ENCODE results near the gene AVEN. TPM values are rescaled to one million over a fixed set of nuclear protein-coding genes. Genes with fewer than 3 reads are reported as not detected.
"Not testable (repeated sequence)": the region's sequence is repeated elsewhere in the genome, so short reads cannot be mapped to it uniquely, and the experiment has no call there.

Gene AVEN
- total and polyA plus RNA-seq, 12 donors, result 10.2 to 33.9 (median 20.0) TPM

DNA sequence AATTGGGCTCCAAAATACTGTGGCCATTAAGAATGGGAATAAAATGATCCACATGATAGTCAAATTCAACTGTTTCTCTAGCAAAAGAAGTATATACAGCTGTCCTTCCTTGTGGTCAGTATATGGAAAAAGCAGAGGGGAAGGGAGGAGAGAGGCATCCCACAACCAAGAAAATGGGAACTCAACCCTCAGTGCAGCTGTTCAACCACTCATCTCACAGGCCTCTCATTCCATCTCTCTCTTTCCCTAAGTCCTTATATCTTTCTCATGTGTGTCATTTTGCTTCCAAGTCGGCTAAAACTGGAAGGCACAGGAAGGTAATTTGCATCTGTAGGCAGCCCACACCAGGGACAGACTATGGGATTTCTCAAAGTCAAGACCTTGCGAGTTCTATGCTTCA is 27.5 kb downstream of the AVEN start:
- no peaks in the 10 kb centered on the region for H3K4me1 ChIP-seq
- WGBS, 2 donors, result 77 to 79% methylated on average over 2 of the region's 2 CpGs
- DNase-seq (no peak), ATAC-seq (no peak)
- H3K4me3 ChIP-seq, result no peak overlapping the region
- TF ChIP-seq, protein P1, sequence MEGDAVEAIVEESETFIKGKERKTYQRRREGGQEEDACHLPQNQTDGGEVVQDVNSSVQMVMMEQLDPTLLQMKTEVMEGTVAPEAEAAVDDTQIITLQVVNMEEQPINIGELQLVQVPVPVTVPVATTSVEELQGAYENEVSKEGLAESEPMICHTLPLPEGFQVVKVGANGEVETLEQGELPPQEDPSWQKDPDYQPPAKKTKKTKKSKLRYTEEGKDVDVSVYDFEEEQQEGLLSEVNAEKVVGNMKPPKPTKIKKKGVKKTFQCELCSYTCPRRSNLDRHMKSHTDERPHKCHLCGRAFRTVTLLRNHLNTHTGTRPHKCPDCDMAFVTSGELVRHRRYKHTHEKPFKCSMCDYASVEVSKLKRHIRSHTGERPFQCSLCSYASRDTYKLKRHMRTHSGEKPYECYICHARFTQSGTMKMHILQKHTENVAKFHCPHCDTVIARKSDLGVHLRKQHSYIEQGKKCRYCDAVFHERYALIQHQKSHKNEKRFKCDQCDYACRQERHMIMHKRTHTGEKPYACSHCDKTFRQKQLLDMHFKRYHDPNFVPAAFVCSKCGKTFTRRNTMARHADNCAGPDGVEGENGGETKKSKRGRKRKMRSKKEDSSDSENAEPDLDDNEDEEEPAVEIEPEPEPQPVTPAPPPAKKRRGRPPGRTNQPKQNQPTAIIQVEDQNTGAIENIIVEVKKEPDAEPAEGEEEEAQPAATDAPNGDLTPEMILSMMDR (IDR thresholded peaks at IDR 0.05), result no peak
- intact Hi-C loops (cut with DNase I), result no loop called here
- H3K36me3 ChIP-seq, result no peaks in the 10 kb centered on the region
- no peaks in the 10 kb centered on the region for H3K27me3 ChIP-seq
- H3K27ac ChIP-seq, result no peak overlapping the region
- H3K9me3 ChIP-seq, result no peaks in the 10 kb centered on the region

DNA sequence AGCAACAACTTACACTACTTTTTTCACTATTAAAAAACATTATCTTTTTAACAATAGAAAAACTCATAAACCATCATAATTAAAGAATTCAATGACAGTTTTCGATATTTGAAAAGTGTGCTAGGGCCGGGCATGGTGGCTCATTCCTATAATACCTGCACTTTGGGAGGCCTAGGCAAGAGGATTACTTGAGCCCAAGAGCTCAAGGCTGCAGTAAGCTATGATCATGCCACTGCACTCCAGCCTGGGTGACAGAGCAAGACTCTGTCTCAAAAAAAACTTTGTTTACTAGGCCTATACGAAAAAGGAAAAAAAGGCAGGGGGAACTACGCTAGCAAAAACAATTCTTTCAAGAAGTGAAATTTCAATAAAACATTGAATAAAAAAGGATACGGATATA is 28.1 kb downstream of the AVEN start:
- intact Hi-C loops (cut with DNase I), result no loop called here
- H3K4me1 ChIP-seq, result no peaks in the 10 kb centered on the region
- ATAC-seq, result no peak
- H3K36me3 ChIP-seq, result no peaks in the 10 kb centered on the region
- no peaks in the 10 kb centered on the region for H3K27me3 ChIP-seq
- no peak overlapping the region for H3K27ac ChIP-seq
- WGBS, 2 donors, result 95% methylated on average over 5 of the region's 5 CpGs
- no peak for DNase-seq
- no peaks in the 10 kb centered on the region for H3K9me3 ChIP-seq
- H3K4me3 ChIP-seq, result no peak overlapping the region
- TF ChIP-seq, protein P1 (IDR thresholded peaks at IDR 0.05), result no peak

DNA sequence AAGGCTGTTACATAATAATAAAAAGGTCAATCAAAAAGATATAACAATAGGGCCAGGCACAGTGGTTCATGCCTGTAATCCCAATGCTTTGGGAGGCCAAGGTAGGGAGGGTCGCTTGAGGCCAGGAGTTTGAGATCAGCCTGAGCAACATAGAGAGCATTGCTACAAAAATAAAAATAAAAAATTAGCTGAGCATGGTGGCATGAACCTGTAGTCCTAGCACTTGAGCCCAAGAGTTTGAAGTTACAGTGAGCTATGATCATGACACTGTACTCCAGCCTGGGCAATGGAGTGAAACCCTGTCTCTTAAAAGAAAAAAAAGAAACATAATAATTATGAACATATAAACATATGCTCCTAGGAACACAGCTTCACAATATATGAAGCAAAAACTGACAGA is 29.3 kb downstream of the AVEN start:
- intact Hi-C loops (cut with DNase I), result no loop called here
- TF ChIP-seq, protein P1 (IDR thresholded peaks at IDR 0.05), result no peak
- Histone ChIP-seq H3K9me3 (no peaks in the 10 kb centered on the region), H3K4me1 (no peaks in the 10 kb centered on the region), H3K27ac (no peak overlapping the region), H3K4me3 (no peak overlapping the region), H3K36me3 (no peaks in the 10 kb centered on the region), H3K27me3 (no peaks in the 10 kb centered on the region)
- DNase-seq (no peak), ATAC-seq (no peak)
- WGBS, 2 donors, result 98 to 100% methylated on average over 1 of the region's 1 CpG

DNA sequence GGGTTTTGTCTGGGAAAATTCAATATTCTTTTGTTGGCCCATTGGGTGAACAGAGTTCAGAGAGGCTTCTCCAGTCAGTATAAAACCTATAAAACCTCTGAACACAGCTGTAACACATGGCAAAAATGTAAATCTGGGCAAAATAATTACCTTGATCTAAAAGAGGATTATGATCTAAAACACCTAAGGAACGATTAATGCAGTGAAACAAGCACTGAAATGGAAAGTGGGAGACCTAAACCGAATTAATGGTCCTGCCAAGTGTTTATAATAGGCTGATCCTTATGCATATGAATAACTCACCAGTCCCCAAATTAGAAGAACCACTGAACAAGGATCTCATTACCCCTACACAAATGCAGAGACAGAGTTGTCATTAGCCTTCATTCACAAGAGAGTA is 32.6 kb downstream of the AVEN start:
- DNase-seq (no peak), ATAC-seq (no peak)
- Histone ChIP-seq H3K9me3 (no peaks in the 10 kb centered on the region), H3K27ac (no peak overlapping the region), H3K4me1 (no peaks in the 10 kb centered on the region), H3K27me3 (no peaks in the 10 kb centered on the region), H3K4me3 (no peak overlapping the region), H3K36me3 (peaks cover 0 to 13% (median 0%) of the 10 kb centered on the region in 9 donors)
- TF ChIP-seq, protein P1 (IDR thresholded peaks at IDR 0.05), result no peak
- intact Hi-C loops (cut with DNase I), result no loop called here
- 86 to 88% methylated on average over 2 of the region's 2 CpGs for WGBS, 2 donors

DNA sequence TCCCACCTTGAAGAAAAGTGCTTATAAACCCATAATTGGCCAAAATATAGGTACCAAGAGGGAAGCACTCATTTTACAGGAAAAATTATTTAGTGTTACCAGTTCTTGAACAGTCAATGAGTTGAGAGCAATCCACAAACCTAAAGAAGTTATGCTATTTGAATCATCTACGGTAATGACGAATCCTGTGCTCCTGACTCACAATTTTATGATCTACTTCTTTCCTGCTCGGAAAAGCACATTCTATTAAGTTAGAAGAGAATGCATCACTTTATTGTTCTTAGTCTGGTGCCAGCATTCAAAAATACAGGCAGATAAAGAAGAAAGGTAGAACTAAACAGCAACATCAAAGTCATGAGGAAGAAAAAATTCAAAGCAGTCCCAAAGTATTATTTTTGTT is 37.5 kb downstream of the AVEN start:
- 63% methylated on average over 3 of the region's 3 CpGs for WGBS, 2 donors
- ATAC-seq, result no peak
- TF ChIP-seq, protein P1 (IDR thresholded peaks at IDR 0.05), result no peak
- no peak for DNase-seq
- no peaks in the 10 kb centered on the region for H3K4me1 ChIP-seq
- H3K36me3 ChIP-seq, result peaks cover 0 to 13% (median 0%) of the 10 kb centered on the region in 9 donors
- H3K27me3 ChIP-seq, result no peaks in the 10 kb centered on the region
- intact Hi-C loops (cut with DNase I), result no loop called here
- H3K9me3 ChIP-seq, result no peaks in the 10 kb centered on the region
- H3K4me3 ChIP-seq, result no peak overlapping the region
- H3K27ac ChIP-seq, result no peak overlapping the region

DNA sequence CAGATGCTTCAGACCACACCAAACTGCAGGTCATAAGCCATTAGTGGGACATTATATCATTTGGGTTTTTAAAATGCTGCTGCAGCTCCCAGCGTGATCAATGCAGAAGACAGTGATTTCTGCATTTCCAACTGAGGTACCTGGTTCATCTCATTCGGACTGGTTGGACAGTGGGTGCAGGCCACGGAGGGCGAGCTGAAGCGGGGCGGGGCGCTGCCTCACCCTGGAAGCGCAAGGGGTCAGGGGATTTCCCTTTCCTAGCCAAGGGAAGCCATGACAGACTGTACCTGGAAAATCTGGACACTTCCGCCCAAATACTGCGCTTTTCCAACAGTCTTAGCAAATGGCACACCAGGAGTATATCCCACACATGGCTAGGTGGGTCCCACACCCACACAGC is 43.3 kb downstream of the AVEN start:
- H3K27me3 ChIP-seq; ATAC-seq; H3K27ac ChIP-seq; intact Hi-C loops (cut with DNase I); H3K9me3 ChIP-seq; H3K36me3 ChIP-seq; H3K4me1 ChIP-seq; DNase-seq; H3K4me3 ChIP-seq: not testable (repeated sequence)
- WGBS, 2 donors, result 95 to 98% methylated on average over 10 of the region's 10 CpGs
